HG02870 (cell line): ENCODE results near the gene NR2F2.

ENCODE experiments used
- ATAC-seq: cut with Tn5 transposase; IDR thresholded peaks from one replicate; pipeline ENCODE4 v1.9.1; 2021; ENCODE audit warnings: mild to moderate bottlenecking, moderate library complexity; ENCODE audit not compliant: unreplicated experiment

Gene NR2F2

GRCh38 chr15:96341513-96342405, 11.3 kb downstream of the NR2F2 start:
- no peak for ATAC-seq

GRCh38 chr15:96342406-96343112, 12.1 kb downstream of the NR2F2 start:
- no peak for ATAC-seq

DNA sequence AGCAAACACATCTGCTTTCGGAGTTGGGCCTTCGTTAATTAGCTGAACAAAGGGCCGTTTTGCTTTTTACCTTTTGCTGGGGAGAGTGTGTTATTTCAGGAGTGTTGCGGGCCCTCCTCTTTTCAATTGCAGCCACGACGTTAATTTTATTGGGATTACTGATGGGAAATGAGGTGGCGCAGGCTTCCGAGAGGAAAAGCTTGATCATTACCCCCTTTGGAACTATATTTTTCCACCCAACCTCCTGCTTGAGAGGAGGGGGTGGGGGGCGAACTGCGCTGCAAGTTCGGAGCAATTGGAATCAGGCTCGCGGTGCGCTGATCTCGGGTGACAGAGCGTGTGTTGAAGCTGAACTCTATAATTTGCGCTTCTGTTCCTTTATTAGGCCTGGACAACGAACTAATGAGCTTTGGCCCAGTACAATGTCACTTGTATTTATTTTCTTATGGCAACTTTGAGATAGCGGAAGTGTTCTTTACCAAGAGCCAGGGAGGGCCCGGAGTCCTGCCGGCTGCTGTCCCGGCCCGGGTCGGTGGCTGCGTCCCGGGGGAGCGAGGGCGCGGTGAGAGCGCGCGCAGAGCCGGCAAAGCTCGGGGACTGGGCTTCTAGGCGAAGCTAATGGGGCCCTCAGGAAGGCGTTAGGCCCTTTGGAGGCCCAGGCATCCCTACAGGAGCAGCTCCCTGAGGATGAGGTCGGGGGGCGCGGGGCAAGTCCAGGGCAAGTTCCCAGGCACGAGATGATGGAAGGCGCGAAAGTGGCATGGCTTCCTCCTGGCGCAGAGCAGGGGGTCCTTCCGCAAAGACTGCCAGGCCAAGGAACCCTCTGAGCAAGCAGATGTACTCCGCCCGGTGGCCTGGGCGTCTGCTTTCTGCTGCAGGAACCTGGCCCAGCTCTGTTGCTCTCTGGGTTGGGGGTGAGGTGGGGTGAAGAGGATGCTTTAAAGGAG, 12.9 kb downstream of the NR2F2 start:
- ATAC-seq: no peak

DNA sequence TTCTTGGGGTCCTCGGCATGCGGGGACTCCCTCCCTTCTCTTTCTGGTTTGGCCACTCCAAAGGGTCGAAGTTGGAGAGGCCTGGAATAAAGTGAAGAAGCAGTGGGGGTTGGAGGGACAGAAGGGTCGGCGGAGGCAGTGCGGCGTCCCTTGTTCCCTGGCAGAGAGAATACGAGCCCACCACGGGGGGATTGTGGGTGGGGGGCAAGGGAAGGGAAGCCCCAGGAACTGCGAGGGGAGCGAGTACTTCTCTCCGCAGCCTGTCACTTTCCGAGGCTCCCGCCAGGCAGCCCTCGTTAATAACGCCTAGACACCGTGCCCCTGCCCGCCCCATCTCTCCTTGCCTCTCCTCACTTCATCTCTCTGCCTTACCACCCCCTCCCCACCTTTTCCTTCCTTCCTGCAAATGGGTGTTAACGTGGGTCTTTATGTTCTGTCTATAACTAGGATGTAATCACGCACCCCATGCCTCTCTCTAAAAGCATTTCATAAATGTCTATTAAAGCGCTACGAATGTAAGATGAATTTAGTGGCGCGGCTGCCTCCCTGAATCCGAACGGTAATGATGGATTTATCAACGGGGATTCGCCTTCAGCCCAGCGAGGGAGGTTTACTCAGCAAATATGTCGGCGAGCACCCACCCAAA, 13.7 kb downstream of the NR2F2 start:
- no peak for ATAC-seq

DNA sequence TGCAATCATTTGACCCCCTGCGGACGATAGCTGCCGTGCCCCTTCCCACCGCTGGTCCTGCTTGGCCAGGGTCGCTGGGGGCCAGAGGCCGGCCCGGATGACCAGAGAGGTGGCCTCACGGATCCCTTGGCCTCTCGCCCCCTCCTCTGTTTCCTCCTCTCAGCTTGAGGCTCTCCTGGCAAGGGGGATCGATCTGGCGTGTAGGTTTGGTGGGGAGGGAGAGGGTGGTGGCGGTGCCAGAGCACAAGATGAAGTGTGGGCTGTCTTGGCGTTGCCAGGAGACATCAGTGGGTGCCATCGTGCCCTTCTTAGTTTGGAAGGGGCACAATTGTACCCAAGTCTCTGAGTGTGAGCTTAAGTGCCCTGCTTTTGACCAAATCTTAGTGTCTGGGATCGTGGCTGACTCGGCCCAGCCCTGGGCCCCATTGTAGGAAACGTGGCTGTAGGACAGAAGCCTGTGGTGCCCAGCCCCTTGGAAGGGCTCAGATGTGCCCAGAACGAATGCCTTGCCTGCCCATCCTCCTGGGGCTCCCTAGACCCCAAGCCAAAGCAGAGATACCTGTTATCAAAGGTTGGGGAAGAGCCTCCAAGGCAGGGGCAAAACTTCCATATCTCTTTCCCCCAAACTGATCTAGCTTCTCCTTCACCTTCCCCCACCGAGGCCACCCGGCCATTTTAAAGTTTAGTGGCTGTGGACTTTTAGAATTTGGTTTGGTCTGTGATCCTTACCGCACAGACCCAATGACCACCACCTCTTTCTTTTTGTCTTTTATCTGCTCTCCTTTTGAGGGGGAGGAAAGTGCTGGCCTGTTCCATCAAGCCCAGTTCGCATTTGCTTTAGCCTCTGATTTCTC, 14.4 kb downstream of the NR2F2 start:
- ATAC-seq: no peak

- peak; percentile 59 for ATAC-seq
These were observed 15.3 kb downstream of the NR2F2 start for GRCh38 chr15:96345560-96346399.

DNA sequence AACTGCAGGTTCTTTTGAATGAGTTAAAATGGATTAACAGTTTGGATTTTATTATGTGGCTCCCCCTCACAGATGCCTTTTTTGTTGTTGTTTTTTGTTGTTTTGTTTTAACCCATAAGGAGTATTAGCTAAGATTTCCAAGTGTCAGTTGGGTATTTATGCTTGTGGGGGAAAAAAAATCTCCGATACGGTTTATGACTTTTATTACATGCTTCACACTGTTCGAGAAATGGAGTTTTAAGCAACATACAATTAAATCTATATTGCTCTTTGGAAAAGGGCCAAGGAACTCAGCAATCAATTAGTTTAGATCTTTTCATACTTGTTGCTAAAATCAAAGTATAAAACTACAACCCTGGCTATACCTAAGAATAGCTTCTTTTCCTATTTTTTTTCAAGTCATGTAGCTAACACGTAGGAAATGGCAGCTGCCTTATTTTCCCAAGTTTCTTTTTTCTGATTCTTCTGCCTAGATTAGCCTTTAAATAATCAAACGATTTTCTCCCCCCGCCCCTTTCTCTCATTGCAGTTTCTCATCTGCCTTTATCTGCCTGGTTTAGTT, 16.0 kb downstream of the NR2F2 start:
- ATAC-seq: no peak

- ATAC-seq: no peak
These were observed 16.9 kb downstream of the NR2F2 start for GRCh38 chr15:96347181-96348111.

GRCh38 chr15:96348112-96349027, 17.9 kb downstream of the NR2F2 start:
- no peak for ATAC-seq

GRCh38 chr15:96349034-96349856, 18.7 kb downstream of the NR2F2 start:
- ATAC-seq: no peak

DNA sequence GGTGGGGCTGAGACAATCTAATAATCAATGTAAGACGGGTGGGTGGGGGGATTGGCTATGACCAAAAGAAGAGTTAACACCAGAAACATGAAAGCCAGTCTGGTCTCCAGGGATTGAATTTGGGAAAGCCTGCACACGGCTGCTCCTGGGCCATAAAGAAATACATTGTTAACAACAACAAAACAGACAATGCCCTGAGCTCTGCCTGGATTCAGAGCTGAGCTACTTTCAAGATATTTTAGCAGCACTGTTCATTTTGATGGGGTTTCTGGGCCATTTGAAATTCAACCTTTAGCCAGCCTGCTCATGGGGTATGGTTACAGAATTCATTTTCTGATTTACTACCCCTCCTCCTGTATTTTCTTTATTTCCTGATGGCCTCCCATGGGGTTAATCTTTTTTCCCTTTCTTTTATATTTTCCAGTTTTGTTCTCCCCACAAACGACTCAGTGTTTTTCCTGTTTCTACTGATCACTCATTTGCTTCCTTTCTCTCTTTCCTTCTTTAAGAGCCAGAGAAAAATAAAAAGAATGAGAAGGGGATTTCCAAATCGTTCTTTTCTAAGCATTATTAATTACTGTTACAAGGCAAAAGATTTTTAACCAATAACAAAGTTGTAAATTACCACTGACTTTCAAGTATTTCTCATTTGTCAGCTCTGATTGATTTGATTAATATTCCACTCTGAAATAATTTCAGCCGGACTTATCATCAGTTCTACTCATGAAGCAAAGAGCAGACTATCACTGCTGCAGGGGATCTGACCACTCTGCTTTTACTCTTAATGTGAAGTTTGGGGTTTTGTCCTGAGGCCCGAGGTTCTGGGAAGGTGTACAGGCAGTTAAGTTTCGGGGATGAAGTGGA, 19.6 kb downstream of the NR2F2 start:
- no peak for ATAC-seq

DNA sequence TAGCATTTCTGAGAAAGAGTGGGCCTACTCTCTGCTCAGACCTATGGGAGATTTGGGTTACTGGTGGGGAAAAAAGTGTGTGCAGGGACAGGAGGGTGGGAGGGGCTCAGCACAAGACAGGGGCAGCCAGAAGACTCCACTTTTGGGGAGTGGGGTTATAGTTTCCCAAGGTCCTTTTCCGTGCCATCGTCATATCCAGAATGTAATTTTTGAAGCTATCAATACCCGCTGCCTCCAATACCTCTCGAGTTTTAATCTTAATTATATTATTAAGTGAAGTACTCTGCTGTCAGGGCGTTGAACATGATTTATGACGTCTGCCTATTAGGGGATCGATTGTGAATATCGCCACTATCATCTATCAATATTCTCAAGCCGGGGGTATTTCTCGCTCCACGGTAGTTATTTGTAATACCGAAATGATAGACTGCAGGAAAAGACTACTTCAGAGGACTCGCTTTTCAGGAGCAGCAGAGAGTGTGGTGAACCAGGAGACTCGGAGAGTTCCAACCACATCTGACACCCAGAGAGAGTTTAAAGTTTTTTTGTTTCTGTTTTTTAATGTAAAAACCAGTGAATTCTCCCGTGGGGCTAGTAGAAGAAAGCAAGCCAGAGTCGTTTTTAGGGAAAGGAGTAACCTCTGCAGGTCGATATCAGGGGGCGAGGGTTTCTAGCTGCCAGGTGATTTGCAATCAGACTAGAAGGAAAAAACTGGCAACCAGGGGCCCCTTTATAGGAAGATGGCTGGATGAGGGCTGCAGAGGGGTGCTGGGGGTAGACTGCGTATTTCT, 20.6 kb downstream of the NR2F2 start:
- ATAC-seq: no peak

- ATAC-seq: no peak
These were observed 21.5 kb downstream of the NR2F2 start for GRCh38 chr15:96351761-96352603.
